Kidney (tissue), 14 donors: ENCODE results near the gene CRYBB2. TPM values are rescaled to one million over a fixed set of nuclear protein-coding genes. Genes with fewer than 3 reads are reported as not detected.

Source experiments
- DNase-seq, 5 donors: peaks; one replicate each; pipeline ENCODE4 v3.0.0-alpha.2; 2013 to 2020
- FAIRE-seq: peaks from 2 replicates; lab custom pipeline; 2012; peaks lifted over from hg19 to GRCh38; lab: Jason Lieb, UNC
- H3K27ac ChIP-seq, 2 donors: one replicate each; pipeline ENCODE4 v1.7.0; 2013; ENCODE audit warnings: low read depth in 2 of 2, low read length in 2 of 2, inconsistent platforms in 1 of 2
- H3K27me3 ChIP-seq: one replicate; pipeline ENCODE4 v1.7.1; 2013; ENCODE audit warnings: low read length, inconsistent platforms; ENCODE audit not compliant: control insufficient read depth, insufficient read depth
- H3K36me3 ChIP-seq, 3 donors: one replicate each; pipeline versions ENCODE4 v1.7.0 to v1.7.1; 2013; ENCODE audit warnings: low read length in 3 of 3, control low read depth in 1 of 3, inconsistent platforms in 1 of 3; ENCODE audit not compliant: insufficient read depth in 3 of 3, control insufficient read depth in 2 of 3
- H3K4me1 ChIP-seq, 3 donors: one replicate each; pipeline versions ENCODE4 v1.7.0 to v1.7.1; 2013; ENCODE audit warnings: low read length in 3 of 3, inconsistent platforms in 1 of 3, low read depth in 1 of 3; ENCODE audit not compliant: control insufficient read depth in 2 of 3, insufficient read depth in 2 of 3
- H3K4me3 ChIP-seq, 3 donors: one replicate each; pipeline versions ENCODE4 v1.7.0 to v1.8.1; 2013; ENCODE audit warnings: low read length in 3 of 3, control low read depth in 1 of 3, inconsistent platforms in 1 of 3
- H3K9ac ChIP-seq, 3 donors: one replicate each; pipeline versions ENCODE4 v1.7.0 to v1.7.1; 2013; ENCODE audit warnings: low read length in 3 of 3, control low read depth in 1 of 3, inconsistent platforms in 1 of 3
- H3K9me3 ChIP-seq, 3 donors: one replicate each; pipeline versions ENCODE4 v1.7.0 to v1.7.1; 2013; ENCODE audit warnings: low read length in 3 of 3, control low read depth in 1 of 3, inconsistent platforms in 1 of 3; ENCODE audit not compliant: control insufficient read depth in 2 of 3, insufficient read depth in 1 of 3
- CTCF ChIP-seq: IDR thresholded peaks from 3 replicates; pipeline ENCODE4 v1.5.1; 2012; ENCODE audit warnings: mild to moderate bottlenecking, moderate library complexity, borderline replicate concordance; ENCODE audit not compliant: insufficient read depth; ENCODE audit errors: extremely low read depth
- intact Hi-C: fragments of 100-400 bp; cut with DNase I; formaldehyde crosslinking; loops from one replicate; pipeline ENCODE4 v1.11.1; 2022
- polyA plus RNA-seq: library from polyadenylated mRNA; stranded (reverse); fragments of 350-450 nt; fragmentation: Illumina TruSeq; extraction: RNeasy Lipid Tissue Mini Kit (QIAGEN cat#74804); gene quantifications from one replicate; pipeline ENCODE4 v1.2.3, GENCODE V29; 2014; ENCODE audit warnings: low read depth, low replicate concordance; ENCODE audit not compliant: insufficient read depth
- total RNA-seq: library from RNA; stranded (reverse); fragmentation: NEBNext Ultra II Directional; extraction: Animal tissue kit (Norgen Biotek cat#: 25700); gene quantifications from one replicate; pipeline ENCODE4 v1.2.1, GENCODE V29; 2021
- donor health status: control.
- donor health status: control.
- donor health status: control.
- donor health status: control.
- donor health status: control.
- donor health status: DM: yes; HTN: yes; CAD: no.
- donor health status: Normal renal cell carcinoma (clear cell type).

The CRYBB2 gene
- total and polyA plus RNA-seq, 2 donors from 2014 or later, result 0.67 TPM; not detected in 1

GRCh38 chr22:25213221-25213620 lies 6.2 kb upstream of the CRYBB2 start:
- DNase-seq, result no peak
- TF ChIP-seq CTCF, result no peak

GRCh38 chr22:25216230-25216629 lies 3.2 kb upstream of the CRYBB2 start:
- TF ChIP-seq CTCF, result no peak
- Histone ChIP-seq H3K4me1 (no peaks in the 10 kb centered on the region), H3K9ac (no peak overlapping the region), H3K27ac (no peak overlapping the region), H3K36me3 (no peaks in the 10 kb centered on the region), H3K4me3 (no peak overlapping the region), H3K27me3 (no peaks in the 10 kb centered on the region), H3K9me3 (no peaks in the 10 kb centered on the region)
- intact Hi-C loops, result no loop called here
- FAIRE-seq, result no peak
- DNase-seq, result no peak

More at GRCh38 chr22:25213221-25213620, 6.2 kb upstream of the CRYBB2 start:
- no peak for FAIRE-seq
- Histone ChIP-seq H3K27ac (no peak overlapping the region), H3K27me3 (no peaks in the 10 kb centered on the region), H3K9ac (no peak overlapping the region), H3K36me3 (no peaks in the 10 kb centered on the region), H3K4me1 (no peaks in the 10 kb centered on the region), H3K4me3 (no peak overlapping the region), H3K9me3 (no peaks in the 10 kb centered on the region)
- intact Hi-C loops, result no loop called here

GRCh38 chr22:25219948-25220442 lies 556 bp downstream of the CRYBB2 start:
- no peak overlapping the region for H3K4me3 ChIP-seq
- no peak for TF ChIP-seq CTCF
- intact Hi-C loops, result no loop called here
- no peaks in the 10 kb centered on the region for H3K4me1 ChIP-seq
- H3K9ac ChIP-seq, result no peak overlapping the region
- DNase-seq (no peak), FAIRE-seq (no peak)
- no peaks in the 10 kb centered on the region for H3K9me3 ChIP-seq
- H3K27me3 ChIP-seq, result no peaks in the 10 kb centered on the region
- no peak overlapping the region for H3K27ac ChIP-seq
- H3K36me3 ChIP-seq, result no peaks in the 10 kb centered on the region

- Histone ChIP-seq H3K9me3 (no peaks in the 10 kb centered on the region), H3K9ac (no peak overlapping the region), H3K36me3 (no peaks in the 10 kb centered on the region), H3K4me3 (no peak overlapping the region), H3K27ac (no peak overlapping the region), H3K4me1 (no peaks in the 10 kb centered on the region), H3K27me3 (no peaks in the 10 kb centered on the region)
- no peak for FAIRE-seq
- no peak for DNase-seq
- intact Hi-C loops, result no loop called here
- TF ChIP-seq CTCF, result no peak
Measured at GRCh38 chr22:25221790-25222189, 2.4 kb downstream of the CRYBB2 start.
